ENCODE data around the gene MYO1C.

Gene MYO1C

GRCh38 chr17:1435326-1435725 is 57.2 kb downstream of the MYO1C start:
- no peaks in the 10 kb centered on the region for H3K9me3 ChIP-seq (ENCODE audit: low read length)
- no peaks in the 10 kb centered on the region for H3F3A ChIP-seq (ENCODE audit: insufficient read depth, low read length)
- H3K27ac ChIP-seq (ENCODE audit: low read depth, low read length, poor library complexity, severe bottlenecking), result no peak overlapping the region
- H3K4me1 ChIP-seq (ENCODE audit: insufficient read depth, low read length, severe bottlenecking), result no peaks in the 10 kb centered on the region
- H3K79me2 ChIP-seq (ENCODE audit: insufficient read depth, low read length), result peaks cover 10% of the 10 kb centered on the region; the same call in 1 of the 2 replicates
- H3K36me3 ChIP-seq (ENCODE audit: insufficient read depth, low read length), result peaks cover 59% of the 10 kb centered on the region
- no peak overlapping the region for H3K4me2 ChIP-seq (ENCODE audit: low read length)
- H2AFZ ChIP-seq (ENCODE audit: low read length), result no peak overlapping the region
- no peak overlapping the region for H3K4me3 ChIP-seq (ENCODE audit: low read depth, low read length, poor library complexity, severe bottlenecking)
- no peak for TF ChIP-seq EZH2 (IDR thresholded peaks at IDR 0.05; ENCODE audit: borderline replicate concordance, low read length)
- no peak for TF ChIP-seq CTCF (IDR thresholded peaks at IDR 0.05; ENCODE audit: low read length)
- no peaks in the 10 kb centered on the region for H3K27me3 ChIP-seq (ENCODE audit: insufficient read depth, low read length)
- H3K9ac ChIP-seq (ENCODE audit: low read length), result no peak overlapping the region
- H4K20me1 ChIP-seq (ENCODE audit: insufficient read depth, low read length), result no peaks in the 10 kb centered on the region
- H3K9me2 ChIP-seq (ENCODE audit: low read depth, low read length), result no peaks in the 10 kb centered on the region

GRCh38 chr17:1434150-1434549 is 58.3 kb downstream of the MYO1C start:
- H3K36me3 ChIP-seq (ENCODE audit: insufficient read depth, low read length), result peaks cover 68% of the 10 kb centered on the region
- H3K4me2 ChIP-seq (ENCODE audit: low read length), result no peak overlapping the region
- TF ChIP-seq EZH2 (IDR thresholded peaks at IDR 0.05; ENCODE audit: borderline replicate concordance, low read length) (no peak), CTCF (IDR thresholded peaks at IDR 0.05; ENCODE audit: low read length) (no peak)

GRCh38 chr17:1431631-1432104 is 60.8 kb downstream of the MYO1C start:
- Histone ChIP-seq H3K9me3 (ENCODE audit: low read length) (no peaks in the 10 kb centered on the region), H3K4me1 (ENCODE audit: insufficient read depth, low read length, severe bottlenecking) (no peaks in the 10 kb centered on the region), H3K79me2 (ENCODE audit: insufficient read depth, low read length) (0 out of 2 replicates have a peak, but pooled peaks cover 6% of the 10 kb centered on the region), H3K4me3 (ENCODE audit: low read depth, low read length, poor library complexity, severe bottlenecking) (no peak overlapping the region), H2AFZ (ENCODE audit: low read length) (no peak overlapping the region), H3F3A (ENCODE audit: insufficient read depth, low read length) (no peaks in the 10 kb centered on the region), H3K27me3 (ENCODE audit: insufficient read depth, low read length) (no peaks in the 10 kb centered on the region), H3K9me2 (ENCODE audit: low read depth, low read length) (no peaks in the 10 kb centered on the region), H3K36me3 (ENCODE audit: insufficient read depth, low read length) (peaks cover 62% of the 10 kb centered on the region), H3K9ac (ENCODE audit: low read length) (no peak overlapping the region), H4K20me1 (ENCODE audit: insufficient read depth, low read length) (no peaks in the 10 kb centered on the region), H3K27ac (ENCODE audit: low read depth, low read length, poor library complexity, severe bottlenecking) (no peak overlapping the region), H3K4me2 (ENCODE audit: low read length) (no peak overlapping the region)
- no peak for TF ChIP-seq EZH2 (IDR thresholded peaks at IDR 0.05; ENCODE audit: borderline replicate concordance, low read length)
- TF ChIP-seq CTCF (IDR thresholded peaks at IDR 0.05; ENCODE audit: low read length), result no peak

More at GRCh38 chr17:1434150-1434549, 58.3 kb downstream of the MYO1C start:
- Histone ChIP-seq H3K27me3 (ENCODE audit: insufficient read depth, low read length) (no peaks in the 10 kb centered on the region), H4K20me1 (ENCODE audit: insufficient read depth, low read length) (no peaks in the 10 kb centered on the region), H3K9me2 (ENCODE audit: low read depth, low read length) (no peaks in the 10 kb centered on the region), H3K4me3 (ENCODE audit: low read depth, low read length, poor library complexity, severe bottlenecking) (no peak overlapping the region), H3K4me1 (ENCODE audit: insufficient read depth, low read length, severe bottlenecking) (no peaks in the 10 kb centered on the region), H3K79me2 (ENCODE audit: insufficient read depth, low read length) (peaks cover 10% of the 10 kb centered on the region; the same call in 1 of the 2 replicates), H3K9ac (ENCODE audit: low read length) (no peak overlapping the region), H3K27ac (ENCODE audit: low read depth, low read length, poor library complexity, severe bottlenecking) (no peak overlapping the region), H3K9me3 (ENCODE audit: low read length) (no peaks in the 10 kb centered on the region), H2AFZ (ENCODE audit: low read length) (no peak overlapping the region), H3F3A (ENCODE audit: insufficient read depth, low read length) (no peaks in the 10 kb centered on the region)
